GM18951 (cell line): Measurements from ENCODE around the gene ASRGL1.

Experiments
- POLR2A ChIP-seq: IDR thresholded peaks from 4 replicates; pipeline ENCODE4 v1.6.1; 2011; ENCODE audit warnings: mild to moderate bottlenecking; ENCODE audit not compliant: insufficient read length, insufficient read depth; ENCODE audit errors: extremely low read depth
- in situ Hi-C: fragments of 300-500 bp; cut with MboI; formaldehyde crosslinking; loops from one replicate; pipeline ENCODE4 v1.12.0; 2022; ENCODE audit warnings: low sequenced_read_pairs, mixed read lengths, inconsistent platforms; ENCODE audit not compliant: unreplicated experiment

Gene ASRGL1

GRCh38 chr11:62437616-62438015 is 100.4 kb downstream of the ASRGL1 start:
- TF ChIP-seq POLR2A = no peak
- in situ Hi-C loops = no loop called here

GRCh38 chr11:62438641-62439040 is 101.4 kb downstream of the ASRGL1 start:
- TF ChIP-seq POLR2A = no peak
- in situ Hi-C loops = no loop called here

GRCh38 chr11:62439785-62440602 is 102.7 kb downstream of the ASRGL1 start:
- in situ Hi-C loops = no loop called here

More at GRCh38 chr11:62439785-62440602, 102.7 kb downstream of the ASRGL1 start:
- TF ChIP-seq POLR2A = no peak
